Head of caudate nucleus (tissue), 42 donors: ENCODE results near the gene DHDDS.
A peak's percentile ranks its signal among the peaks of the same experiment; 100 is the strongest.

Experiments used
- DNase-seq, 42 donors: peaks; one replicate each; pipeline versions ENCODE4 v3.0.0 to v3.0.0-alpha.2; 2020 to 2021; ENCODE audit warnings: mixed read lengths in 7 of 42
- intact Hi-C: fragments of 100-400 bp; cut with DNase I; formaldehyde crosslinking; loops from one replicate; pipeline ENCODE4 v1.15.0; 2022

The DHDDS gene

DNA sequence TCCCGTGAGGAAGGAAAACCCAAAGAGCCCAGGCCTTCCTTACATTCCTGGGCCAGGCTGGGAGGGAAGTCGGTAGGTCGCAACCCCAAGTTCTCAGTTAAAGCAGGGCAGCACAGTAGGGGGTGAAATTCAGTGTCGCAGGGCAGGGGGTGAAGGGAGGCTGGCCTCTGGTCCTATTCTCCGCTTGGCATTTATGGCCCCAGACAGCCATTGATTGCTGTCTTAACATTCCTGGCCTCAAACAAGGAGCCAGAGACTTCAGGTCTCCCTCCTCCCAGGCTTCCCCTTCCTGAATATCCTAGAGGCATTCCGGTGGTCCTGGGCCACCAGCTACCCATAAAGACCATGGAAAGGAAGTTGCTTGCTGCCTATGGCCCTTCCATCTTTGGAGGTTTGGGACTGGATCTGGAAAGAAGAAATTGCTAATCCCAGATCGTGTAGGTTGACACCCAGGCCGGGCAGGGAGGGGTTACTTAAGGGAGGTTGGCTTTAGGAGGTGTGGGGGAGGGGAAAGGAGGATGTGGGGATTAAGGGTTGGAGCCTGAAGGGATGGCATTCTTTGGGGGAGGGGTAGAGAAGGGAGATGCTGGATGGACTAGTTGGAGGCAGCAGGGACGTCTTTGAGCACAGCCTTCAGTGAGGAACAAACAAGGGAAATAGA is 19.8 kb upstream of the DHDDS start:
- DNase-seq, result peak in 1 of 42 donors; percentile 9
- intact Hi-C loops, result no loop called here

DNA sequence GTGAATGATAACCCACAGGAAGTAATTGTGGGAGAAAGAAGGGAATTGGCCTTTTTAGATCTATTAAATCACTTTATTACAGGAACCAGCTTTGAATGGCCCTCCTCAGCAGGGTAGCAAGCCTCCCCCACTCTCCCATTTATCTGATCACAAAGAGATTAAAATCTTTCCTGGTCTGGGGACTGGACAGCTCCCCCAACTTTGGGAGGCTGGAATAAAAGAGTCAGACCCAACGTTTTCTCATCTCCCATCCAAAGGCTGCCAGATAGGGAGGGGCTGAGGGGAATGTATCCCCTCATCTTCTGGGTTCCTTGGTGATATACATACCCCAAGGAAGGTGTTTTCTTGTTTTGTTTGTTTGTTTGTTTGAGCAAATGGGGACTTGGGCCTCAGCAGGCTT is 19.1 kb upstream of the DHDDS start:
- DNase-seq, result peak in 1 of 42 donors; percentile 4
- intact Hi-C loops, result no loop called here

DNA sequence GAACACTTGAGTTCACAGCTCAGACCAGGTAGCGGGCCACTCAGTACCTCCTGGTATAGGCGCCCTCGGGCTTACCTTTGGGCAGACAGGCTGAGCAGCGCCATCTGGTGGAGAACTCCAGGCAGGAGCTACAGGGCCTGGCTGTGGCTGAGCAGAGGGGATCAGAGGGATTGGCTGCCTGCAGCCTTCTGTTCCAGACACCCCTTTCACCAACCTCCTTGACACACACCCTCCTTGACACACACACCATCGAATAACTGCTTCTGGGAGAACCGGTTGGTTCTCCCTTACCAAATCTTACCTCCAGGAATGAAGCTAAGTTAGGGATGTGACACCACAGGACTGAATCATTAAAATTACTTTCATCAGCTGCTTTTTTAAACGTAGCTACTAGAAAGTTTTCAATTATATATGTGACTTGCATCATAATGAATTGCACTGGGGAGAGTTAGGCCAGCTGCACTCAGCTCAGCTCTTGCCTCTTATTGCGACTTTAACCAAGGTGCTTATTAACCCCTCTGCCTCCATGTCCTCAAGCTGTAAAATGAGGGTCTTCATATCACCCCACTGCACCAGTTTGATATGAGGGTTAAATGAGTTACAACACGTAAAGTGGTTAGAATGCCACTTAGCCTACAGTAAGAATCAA is 14.9 kb upstream of the DHDDS start:
- peak; percentile 34 to 88 (median 73) for DNase-seq

DNA sequence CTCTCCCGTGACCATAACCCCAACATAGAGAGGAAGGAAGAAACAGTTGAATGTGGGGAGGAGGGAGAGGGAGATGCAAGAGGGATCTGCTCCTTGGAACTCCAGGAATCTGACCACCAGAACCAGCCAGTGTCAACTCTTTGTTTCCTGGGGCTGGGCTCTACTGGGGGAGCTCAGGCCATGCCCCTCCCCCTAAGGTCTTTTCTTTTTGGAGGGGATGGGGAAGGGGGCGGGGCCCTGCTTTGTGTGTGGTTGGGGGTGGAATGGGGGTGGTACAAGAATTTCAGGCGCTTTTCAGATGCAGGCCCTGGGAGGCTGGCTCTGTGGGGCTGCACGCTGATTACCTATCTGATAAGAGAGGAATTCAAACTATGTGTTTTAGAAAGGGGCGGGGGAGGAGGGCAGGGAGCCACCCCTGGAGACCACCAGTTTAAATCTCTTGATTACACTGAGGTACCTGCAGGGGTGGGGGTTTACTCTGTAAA is 13.2 kb upstream of the DHDDS start:
- intact Hi-C loops, result no loop called here
- DNase-seq, result no peak

More for the DNA sequence above, 14.9 kb upstream of the DHDDS start:
- intact Hi-C loops, result no loop called here

DNA sequence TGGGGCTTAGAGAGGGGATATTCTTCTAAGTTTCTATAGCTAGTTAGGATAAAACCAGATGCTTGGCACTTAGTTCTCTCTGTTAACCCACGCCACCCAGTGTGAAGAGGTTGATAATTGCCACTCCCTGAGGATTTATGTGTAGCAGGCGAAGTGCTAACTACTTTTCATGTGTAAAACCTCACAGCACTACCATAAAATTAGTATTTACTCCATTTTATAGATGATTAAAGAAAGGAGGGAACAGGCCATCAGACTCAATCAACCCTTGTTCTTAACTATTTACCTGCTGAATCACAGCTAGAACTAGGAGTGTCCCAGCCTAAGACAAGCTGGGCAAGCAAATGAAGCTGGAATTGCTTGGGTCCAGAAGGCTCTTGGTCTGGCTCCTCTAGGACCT is 12.6 kb upstream of the DHDDS start:
- peak in 1 of 42 donors; percentile 22 for DNase-seq
- intact Hi-C loops, result no loop called here

DNA sequence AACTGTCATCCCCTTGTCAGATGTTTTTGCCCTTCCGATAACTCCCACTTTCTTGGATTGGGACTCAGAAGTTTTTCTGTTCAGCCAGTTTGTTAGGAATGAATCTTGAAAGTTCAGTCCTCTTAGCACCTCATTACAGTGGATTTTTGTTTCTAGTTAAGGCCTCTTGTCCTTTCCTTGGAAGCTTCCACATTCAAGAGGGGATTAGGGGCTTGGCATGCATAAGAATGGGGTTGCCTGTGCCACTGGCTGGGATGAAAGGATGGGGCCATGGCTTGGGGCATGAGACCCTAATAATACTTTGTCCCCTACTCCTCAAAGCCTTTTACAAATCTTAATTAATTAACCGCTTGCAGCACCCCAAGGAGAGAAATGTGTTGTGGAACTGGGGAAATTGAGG is 2.4 kb upstream of the DHDDS start:
- DNase-seq, result no peak
- intact Hi-C loops, result loop anchor here (5.0 kb wide), 1 partner anchor 43 kb away; the partner anchor contains the start of gene HMGN2

DNA sequence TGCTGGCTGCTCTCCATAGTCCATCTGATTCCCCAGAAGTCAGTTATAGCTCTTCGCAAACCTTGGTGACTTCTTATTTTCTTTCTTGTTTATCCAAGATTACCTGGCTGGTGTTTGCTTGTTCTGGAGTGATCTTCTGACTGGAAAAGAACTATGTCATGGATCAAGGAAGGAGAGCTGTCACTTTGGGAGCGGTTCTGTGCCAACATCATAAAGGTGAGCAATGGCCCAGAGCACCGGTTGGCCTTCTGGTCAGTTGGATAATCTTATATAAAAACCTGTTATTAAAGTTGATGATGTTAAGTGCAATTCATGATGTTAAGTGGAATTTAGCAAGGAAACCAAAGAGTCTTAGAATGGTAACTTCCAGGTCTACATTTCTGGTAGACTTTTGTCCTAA is 672 bp downstream of the DHDDS start:
- DNase-seq, result no peak
- intact Hi-C loops, result loop anchor here (5.0 kb wide), 1 partner anchor 40 kb away; the partner anchor contains the start of gene HMGN2

DNA sequence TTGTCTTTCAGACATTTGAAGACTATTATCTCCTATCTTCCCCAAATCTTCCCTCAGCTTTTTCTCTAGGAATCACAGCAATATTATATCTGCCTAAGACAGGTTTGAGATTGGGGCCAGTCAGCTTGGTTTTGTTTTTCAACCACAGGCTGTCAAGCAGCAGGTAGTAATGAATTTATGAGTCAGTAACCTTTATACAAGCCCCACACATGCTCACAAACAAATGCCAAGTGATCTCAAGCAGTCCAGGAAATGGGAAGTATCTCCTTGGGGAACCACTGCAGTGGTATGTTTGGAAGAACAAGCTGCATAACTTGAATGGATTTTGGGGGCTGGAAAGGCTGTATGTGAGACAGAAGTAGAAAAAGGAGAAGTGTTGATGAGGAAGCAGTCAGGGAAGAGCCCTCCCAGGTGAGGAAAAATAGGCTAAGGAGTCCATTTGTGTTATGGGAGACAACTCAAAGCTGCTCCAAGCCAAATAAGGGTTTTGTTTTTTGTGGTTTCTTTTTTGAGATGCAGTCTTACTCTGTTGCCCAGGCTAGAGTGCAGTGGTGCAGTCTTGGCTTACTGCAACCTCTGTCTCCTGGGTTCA is 2.1 kb downstream of the DHDDS start:
- intact Hi-C loops, result loop anchor here (5.0 kb wide), 1 partner anchor 38 kb away; the partner anchor contains the start of gene HMGN2
- DNase-seq, result no peak

DNA sequence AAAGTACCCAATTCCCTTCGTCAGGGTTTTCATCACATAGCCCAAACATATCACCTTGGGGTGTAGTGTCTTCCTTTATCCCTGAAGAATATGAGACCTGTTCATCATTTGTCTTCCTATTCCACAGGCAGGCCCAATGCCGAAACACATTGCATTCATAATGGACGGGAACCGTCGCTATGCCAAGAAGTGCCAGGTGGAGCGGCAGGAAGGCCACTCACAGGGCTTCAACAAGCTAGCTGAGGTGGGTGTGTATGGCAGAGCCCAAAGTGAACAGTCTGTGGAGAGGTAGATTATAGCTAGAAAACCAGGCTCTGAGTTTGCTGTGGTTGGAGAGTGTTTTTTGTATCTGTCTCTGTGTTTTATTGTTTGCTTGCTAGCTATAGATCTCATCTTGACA is 5.9 kb downstream of the DHDDS start:
- intact Hi-C loops, result no loop called here
- DNase-seq, result no peak

DNA sequence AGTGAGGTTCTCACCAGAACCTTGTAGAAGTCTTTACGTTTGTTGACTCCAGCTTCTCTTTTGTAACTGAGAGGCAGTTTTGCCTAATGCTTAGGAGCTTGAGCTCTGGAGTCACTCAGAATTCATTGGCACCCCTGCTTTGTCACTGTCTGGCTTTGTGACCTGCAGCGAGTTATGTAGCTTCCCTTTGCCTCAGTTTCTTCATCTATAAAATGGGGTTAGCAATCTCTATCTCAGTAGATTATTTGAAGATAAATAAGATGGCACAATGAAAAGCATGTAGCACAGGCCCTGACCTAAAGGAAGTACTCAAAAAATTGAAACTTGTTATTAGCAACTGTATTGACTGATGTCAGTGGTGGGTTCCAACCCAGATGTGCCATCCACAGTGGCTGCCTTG is 8.1 kb downstream of the DHDDS start:
- intact Hi-C loops, result no loop called here
- no peak for DNase-seq

DNA sequence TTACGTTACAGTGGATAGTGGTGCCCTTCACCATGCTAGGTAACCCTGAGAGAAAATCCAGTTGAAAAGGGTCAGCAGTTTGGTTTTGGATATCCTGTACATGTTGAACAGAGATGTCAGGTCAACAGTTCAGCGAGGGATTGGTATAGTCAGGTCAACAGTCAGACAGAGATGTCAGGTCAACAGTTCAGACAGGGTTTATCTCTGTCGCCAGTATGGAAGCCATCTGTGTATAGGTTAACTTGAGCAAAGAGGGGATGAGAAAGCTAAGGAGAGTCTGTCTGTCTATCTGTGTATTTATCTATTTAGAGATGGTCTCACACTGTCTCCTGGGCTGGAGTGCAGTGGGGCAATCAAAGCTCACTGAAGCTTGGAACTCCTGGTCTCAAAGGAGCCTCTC is 17.7 kb downstream of the DHDDS start:
- intact Hi-C loops, result no loop called here
- no peak for DNase-seq

DNA sequence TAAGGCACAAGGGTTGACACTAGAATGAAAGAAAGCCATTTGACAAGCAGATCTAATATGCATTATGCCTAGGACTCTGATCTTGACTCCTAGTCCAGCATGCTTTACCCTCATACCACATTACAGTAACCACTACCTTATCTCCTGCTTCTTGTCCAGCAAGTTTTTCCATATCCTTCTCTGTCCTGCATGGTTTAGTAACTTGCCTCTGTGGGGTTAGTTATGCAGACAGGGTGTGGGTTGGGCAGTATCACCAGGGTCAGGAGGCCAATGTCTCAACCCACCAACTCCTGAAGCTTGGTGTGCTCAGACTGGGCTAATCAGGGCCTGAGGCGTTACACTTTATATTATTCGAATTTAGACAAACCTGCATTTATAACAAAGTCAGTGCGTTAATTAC is 18.8 kb downstream of the DHDDS start:
- no peak for DNase-seq
- intact Hi-C loops, result no loop called here

DNA sequence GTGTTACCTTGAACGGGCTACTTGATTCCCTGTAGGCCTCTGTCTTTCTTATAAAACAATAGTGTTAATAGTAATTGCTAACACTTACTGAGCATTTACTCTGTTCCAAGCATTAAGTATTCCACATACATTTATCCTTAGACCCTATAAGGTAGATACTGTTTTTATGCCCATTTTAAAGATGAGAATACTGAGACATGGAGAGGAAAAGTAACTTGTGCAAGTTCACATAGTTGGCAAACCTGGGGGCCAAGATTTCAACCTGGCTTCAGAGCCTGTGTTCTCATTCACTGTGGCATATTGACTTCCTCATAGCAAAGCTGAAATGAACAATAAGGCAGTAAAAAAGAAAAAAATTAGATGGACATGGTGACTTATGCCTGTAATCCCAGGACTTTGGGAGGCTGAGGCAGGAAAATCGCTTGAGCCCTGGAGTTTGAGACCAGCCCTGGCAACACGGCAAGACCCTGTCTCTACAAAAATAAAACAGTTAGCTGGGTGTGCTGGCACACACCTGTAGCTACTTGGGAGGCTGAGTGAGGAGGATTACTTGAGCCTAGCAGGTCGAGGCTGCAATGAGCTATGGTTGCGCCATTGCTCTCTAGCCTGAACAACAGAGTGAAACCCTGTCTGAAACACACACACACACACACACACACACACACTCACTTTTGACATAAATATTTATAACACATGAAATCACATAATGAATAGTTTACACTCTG is 20.5 kb downstream of the DHDDS start:
- intact Hi-C loops, result no loop called here
- no peak for DNase-seq

DNA sequence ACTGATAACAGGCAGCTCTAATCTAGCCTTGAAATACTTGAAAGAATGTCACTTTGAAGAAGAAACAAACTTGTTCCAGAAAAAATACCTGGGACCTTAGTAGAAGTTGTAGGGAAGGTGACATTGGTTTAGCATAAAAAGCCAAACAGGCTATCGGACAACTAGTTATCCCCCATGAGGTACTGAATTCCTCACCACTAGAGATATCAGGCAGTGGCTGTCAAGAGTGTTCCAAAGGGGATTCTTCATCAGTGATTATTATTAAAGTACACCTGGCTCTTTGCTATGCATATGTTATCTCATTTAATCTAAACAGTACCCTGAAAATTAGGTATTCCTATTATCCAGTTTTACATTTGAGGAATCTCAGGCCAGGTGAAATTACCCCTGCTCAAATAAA is 27.0 kb downstream of the DHDDS start:
- intact Hi-C loops, result no loop called here
- DNase-seq, result no peak

DNA sequence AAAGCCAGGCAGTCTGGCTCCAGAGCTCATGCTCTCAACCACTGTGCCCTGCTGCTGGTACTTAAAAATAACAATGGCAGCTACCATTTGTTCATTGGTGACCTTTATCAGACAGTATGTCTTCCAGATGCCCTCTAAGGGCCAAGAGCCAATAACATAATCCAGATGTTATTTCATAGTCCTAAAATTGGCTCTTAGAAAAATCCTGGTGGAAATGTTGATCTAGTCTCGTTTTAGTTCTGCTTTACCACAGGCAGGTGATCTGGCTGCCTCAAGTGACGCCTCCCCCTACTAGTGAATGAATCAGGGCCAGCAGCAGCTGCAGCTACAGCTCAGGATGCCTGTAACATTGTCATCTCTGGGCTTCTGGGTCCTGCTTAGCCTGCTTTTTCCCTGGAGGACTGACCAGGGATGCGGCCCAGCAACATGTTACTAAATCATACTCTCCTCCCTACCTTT is 27.5 kb downstream of the DHDDS start:
- peak in 34 of 42 donors; percentile 9 to 77 (median 40) for DNase-seq

DNA sequence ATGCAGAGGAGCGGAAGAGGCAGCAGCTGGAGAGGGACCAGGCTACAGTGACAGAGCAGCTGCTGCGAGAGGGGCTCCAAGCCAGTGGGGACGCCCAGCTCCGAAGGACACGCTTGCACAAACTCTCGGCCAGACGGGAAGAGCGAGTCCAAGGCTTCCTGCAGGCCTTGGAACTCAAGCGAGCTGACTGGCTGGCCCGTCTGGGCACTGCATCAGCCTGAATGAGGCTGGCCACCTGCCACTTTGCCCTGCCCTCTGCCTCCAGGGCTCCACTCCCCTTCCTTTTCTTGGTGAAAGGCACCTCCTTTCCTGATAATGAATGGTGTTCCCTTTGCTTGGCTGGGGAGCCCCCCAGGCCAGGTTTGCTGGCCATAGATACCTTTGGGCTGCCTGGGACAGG is 36.8 kb downstream of the DHDDS start:
- intact Hi-C loops, result no loop called here
- peak in 32 of 42 donors; percentile 6 to 65 (median 38) for DNase-seq

More for the DNA sequence above, 27.5 kb downstream of the DHDDS start:
- intact Hi-C loops, result no loop called here

DNA sequence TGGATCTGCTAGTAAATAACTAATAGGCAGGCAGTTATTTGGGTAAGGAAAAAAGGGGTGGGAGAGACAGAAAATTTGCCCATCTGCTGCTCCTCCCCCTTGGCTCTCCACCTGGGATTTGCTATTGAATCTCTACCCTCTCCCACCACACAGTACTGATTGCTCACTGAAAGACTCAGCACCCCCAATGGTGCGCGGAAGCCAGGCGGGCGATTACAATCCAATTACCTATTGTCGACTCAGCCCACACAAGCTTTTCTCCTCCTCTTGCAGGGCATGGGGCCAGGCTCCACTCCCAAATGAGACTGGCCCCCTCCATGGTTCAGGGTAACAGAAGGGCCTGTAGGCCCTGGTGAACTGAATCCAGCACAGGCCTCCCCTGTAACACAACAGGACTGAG is 37.4 kb downstream of the DHDDS start:
- intact Hi-C loops, result no loop called here
- peak in 3 of 42 donors; percentile 13 to 44 (median 19) for DNase-seq

DNA sequence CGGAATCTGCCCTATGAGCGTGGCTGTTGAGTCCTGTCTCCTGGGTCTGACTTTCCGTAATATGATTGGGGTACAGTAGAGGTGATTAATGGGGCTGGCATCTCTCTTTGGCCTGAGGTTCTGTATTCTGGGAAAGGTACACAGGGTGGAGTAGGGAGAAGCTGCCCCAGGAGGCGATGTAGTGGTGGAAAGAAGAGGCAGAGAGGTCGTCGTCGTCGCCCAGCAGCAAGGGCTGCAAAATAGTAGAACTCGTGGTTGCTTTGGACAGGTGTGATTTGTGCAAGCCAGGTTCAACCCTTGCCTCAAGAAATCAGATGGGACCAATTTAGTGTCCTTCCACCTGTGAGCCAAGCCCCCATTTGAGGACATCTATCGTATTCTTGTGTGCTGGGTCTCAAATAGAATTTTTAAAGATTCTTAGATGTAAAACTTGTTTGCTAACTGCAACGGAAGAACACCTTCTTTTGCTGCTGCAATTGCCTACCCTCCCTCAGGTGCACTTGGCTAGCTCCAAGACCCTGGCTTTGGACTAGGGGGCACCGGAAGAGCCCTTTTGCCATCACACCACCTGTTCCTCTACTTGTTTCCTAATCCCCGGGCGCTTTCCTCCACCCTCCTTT is 38.9 kb downstream of the DHDDS start:
- intact Hi-C loops, result loop anchor here (5.0 kb wide), 1 partner anchor 39 kb away; the partner anchor contains the start of gene DHDDS
- DNase-seq, result peak in 4 of 42 donors; percentile 20 to 45 (median 38)
